Loucy (cell line): ENCODE data around the gene DUSP9.

Source experiments
- H2AFZ ChIP-seq: fragments of 200-600 bp; sonication (generic); 2 replicates; pipeline ENCODE4 v1.6.0; 2016; ENCODE audit warnings: antibody characterized with exemption, mild to moderate bottlenecking, low read length, moderate library complexity
- H3F3A ChIP-seq: fragments of 200-600 bp; 2 replicates; pipeline ENCODE4 v1.6.0; 2016; ENCODE audit warnings: antibody characterized with exemption, low read depth, mild to moderate bottlenecking
- H3K27me3 ChIP-seq: fragments of 200-600 bp; sonication (generic); 2 replicates; pipeline ENCODE4 v1.6.1; 2014; ENCODE audit warnings: low read length, mild to moderate bottlenecking; ENCODE audit not compliant: insufficient read depth, poor library complexity, severe bottlenecking
- H3K36me3 ChIP-seq: fragments of 200-600 bp; sonication (generic); 2 replicates; pipeline ENCODE4 v1.6.1; 2016; ENCODE audit warnings: low read length; ENCODE audit not compliant: insufficient read depth
- H3K4me1 ChIP-seq: fragments of 200-600 bp; sonication (generic); 2 replicates; pipeline ENCODE4 v1.5.1; 2014; ENCODE audit warnings: low read length, mild to moderate bottlenecking; ENCODE audit not compliant: insufficient read depth, poor library complexity, severe bottlenecking
- H3K4me2 ChIP-seq: fragments of 200-600 bp; sonication (generic); 2 replicates; pipeline ENCODE4 v1.6.0; 2014; ENCODE audit warnings: antibody characterized with exemption, low read length, low read depth, mild to moderate bottlenecking; ENCODE audit not compliant: poor library complexity, severe bottlenecking
- H3K4me3 ChIP-seq: fragments of 200-600 bp; sonication (generic); 2 replicates; pipeline ENCODE4 v1.5.1; 2014; ENCODE audit warnings: low read length, mild to moderate bottlenecking, mixed read lengths; ENCODE audit not compliant: poor library complexity, severe bottlenecking
- H3K79me2 ChIP-seq: fragments of 200-600 bp; sonication (generic); 2 replicates; pipeline ENCODE4 v1.6.1; 2014; ENCODE audit warnings: low read length; ENCODE audit not compliant: insufficient read depth
- H3K9ac ChIP-seq: fragments of 200-600 bp; sonication (generic); 2 replicates; pipeline ENCODE4 v1.6.0; 2014; ENCODE audit warnings: mild to moderate bottlenecking, low read depth, low read length, moderate library complexity; ENCODE audit not compliant: poor library complexity, severe bottlenecking
- H3K9me2 ChIP-seq: fragments of 200-600 bp; sonication (generic); replicated peaks from 2 replicates; pipeline ENCODE4 v1.6.1; 2016; ENCODE audit warnings: low read depth, low read length, mixed read lengths
- H3K9me3 ChIP-seq: fragments of 200-600 bp; sonication (generic); 2 replicates; pipeline ENCODE4 v1.6.1; 2014; ENCODE audit warnings: mild to moderate bottlenecking, antibody characterized with exemption, low read length, low read depth; ENCODE audit not compliant: insufficient read depth
- H4K20me1 ChIP-seq: fragments of 200-600 bp; sonication (generic); 2 replicates; pipeline ENCODE4 v1.6.0; 2014; ENCODE audit warnings: antibody characterized with exemption, low read length, mild to moderate bottlenecking; ENCODE audit not compliant: insufficient read depth, poor library complexity, severe bottlenecking
- EZH2phosphoT487 ChIP-seq: fragments of 200-600 bp; IDR thresholded peaks from 2 replicates; pipeline ENCODE4 v1.6.1; 2018; ENCODE audit warnings: antibody characterized with exemption, mild to moderate bottlenecking, moderate library complexity, borderline replicate concordance
- TF ChIP-seq, protein P1 (sequence below): fragments of 200-600 bp; sonication (generic); conservative IDR thresholded peaks from 2 replicates; pipeline ENCODE4 v1.5.1; 2014; ENCODE audit warnings: mild to moderate bottlenecking, antibody characterized with exemption, low read length

The DUSP9 gene

DNA sequence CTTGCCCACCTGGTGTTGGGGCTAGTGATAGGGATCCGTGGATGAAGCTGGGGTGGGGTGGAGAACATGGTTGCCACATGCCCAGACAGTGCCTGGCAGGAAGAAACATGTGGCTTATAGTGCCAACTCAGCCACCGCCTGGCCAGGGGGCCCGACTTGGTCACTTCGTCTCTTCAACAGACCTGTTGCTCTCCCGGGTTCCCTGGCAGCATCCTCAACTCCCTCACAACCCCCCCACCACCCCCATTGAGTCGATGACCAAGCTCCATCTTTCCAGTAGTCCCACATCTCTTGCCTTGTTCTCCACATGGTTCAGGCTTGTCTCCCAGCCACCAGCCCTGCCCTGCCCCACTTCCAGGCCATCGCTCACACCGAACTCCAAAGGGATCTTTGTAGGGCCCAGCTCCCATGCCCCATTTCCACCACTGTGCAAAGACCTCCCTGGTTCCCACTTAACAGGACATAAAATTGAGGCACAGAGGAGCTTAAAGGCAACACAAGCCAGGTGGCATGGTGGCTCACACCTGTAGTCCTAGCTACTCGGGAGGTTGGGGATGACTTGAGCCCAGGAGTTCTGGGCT lies 18.8 kb downstream of the DUSP9 start:
- Histone ChIP-seq H3K9me2 (no peaks in the 10 kb centered on the region), H3K9ac (no peak overlapping the region), H3K4me3 (no peak overlapping the region), H3K4me1 (no peaks in the 10 kb centered on the region), H2AFZ (no peak overlapping the region), H3K79me2 (no peaks in the 10 kb centered on the region), H3K27me3 (no peaks in the 10 kb centered on the region), H3K4me2 (no peak overlapping the region), H3K36me3 (no peaks in the 10 kb centered on the region), H3K9me3 (no peaks in the 10 kb centered on the region), H3F3A (no peaks in the 10 kb centered on the region), H4K20me1 (no peaks in the 10 kb centered on the region)
- no peak for TF ChIP-seq EZH2phosphoT487
- TF ChIP-seq, protein P1, sequence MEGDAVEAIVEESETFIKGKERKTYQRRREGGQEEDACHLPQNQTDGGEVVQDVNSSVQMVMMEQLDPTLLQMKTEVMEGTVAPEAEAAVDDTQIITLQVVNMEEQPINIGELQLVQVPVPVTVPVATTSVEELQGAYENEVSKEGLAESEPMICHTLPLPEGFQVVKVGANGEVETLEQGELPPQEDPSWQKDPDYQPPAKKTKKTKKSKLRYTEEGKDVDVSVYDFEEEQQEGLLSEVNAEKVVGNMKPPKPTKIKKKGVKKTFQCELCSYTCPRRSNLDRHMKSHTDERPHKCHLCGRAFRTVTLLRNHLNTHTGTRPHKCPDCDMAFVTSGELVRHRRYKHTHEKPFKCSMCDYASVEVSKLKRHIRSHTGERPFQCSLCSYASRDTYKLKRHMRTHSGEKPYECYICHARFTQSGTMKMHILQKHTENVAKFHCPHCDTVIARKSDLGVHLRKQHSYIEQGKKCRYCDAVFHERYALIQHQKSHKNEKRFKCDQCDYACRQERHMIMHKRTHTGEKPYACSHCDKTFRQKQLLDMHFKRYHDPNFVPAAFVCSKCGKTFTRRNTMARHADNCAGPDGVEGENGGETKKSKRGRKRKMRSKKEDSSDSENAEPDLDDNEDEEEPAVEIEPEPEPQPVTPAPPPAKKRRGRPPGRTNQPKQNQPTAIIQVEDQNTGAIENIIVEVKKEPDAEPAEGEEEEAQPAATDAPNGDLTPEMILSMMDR: no peak

DNA sequence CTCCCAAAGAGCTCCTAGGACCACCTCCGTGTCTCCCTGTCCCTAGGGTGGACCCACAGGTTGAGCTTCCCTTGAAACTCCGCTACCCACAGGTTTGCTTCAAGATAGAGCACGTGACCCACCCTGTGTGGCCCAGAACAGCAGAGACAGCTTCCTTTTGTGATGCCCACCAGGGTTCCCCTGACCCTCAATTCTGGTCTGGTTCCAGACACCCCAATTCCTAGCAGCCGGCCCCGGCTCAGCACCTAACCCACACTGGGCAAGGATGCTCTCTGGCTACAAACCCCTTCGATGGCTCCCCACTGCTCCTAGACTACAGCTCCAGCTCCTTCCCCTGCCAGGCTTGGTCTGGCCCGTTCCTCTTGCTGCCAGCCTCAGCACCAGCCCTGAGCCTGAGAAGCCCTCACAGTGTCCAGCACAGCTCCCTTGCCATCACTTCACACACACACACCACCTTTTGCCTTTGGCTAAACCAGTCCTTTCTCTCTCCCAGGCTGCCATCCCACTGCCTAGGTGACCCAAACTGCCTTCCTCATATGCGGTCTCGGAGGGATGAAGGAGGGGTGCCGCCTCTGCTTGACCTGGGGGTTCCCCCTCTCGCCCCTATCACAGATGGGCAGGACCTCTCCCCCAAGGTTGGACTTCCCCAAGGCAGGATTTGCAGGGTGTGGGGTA lies 20.4 kb downstream of the DUSP9 start:
- H3K4me1 ChIP-seq: no peaks in the 10 kb centered on the region
- no peaks in the 10 kb centered on the region for H3F3A ChIP-seq
- H3K9me2 ChIP-seq: no peaks in the 10 kb centered on the region
- TF ChIP-seq EZH2phosphoT487: no peak
- TF ChIP-seq, protein P1: no peak
- H3K4me2 ChIP-seq: no peak overlapping the region
- no peak overlapping the region for H3K9ac ChIP-seq
- H2AFZ ChIP-seq: no peak overlapping the region; the same call in 1 of the 2 replicates
- no peaks in the 10 kb centered on the region for H3K79me2 ChIP-seq
- no peak overlapping the region for H3K4me3 ChIP-seq
- H3K36me3 ChIP-seq: no peaks in the 10 kb centered on the region
- no peaks in the 10 kb centered on the region for H3K9me3 ChIP-seq
- H3K27me3 ChIP-seq: no peaks in the 10 kb centered on the region
- H4K20me1 ChIP-seq: no peaks in the 10 kb centered on the region

DNA sequence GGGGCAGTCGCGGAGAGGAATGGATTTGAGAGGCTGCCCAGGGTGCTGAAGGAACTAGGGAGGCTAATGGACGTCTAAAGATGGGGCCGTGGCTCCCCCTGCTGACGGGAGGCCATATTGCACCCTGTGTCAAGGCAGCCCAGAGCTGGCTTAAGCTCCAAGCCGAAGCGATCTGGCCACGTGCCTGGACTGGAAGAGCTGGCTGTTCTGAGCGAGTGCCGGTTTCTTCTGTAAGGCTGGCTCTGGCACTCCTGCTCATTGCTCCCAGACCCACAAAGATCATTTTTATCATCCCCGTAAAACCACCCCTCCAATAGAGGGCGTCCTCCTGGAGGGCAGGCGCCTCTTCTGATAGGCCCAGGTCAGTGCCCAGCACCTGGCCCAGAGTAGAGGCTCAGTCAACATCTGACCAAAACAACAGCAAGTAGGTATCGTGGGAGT lies 21.0 kb downstream of the DUSP9 start:
- H3K4me1 ChIP-seq: no peaks in the 10 kb centered on the region
- no peak overlapping the region; the same call in 1 of the 2 replicates for H2AFZ ChIP-seq
- no peak for TF ChIP-seq EZH2phosphoT487
- TF ChIP-seq, protein P1: peak; percentile 72
- H3K36me3 ChIP-seq: no peaks in the 10 kb centered on the region
- no peaks in the 10 kb centered on the region for H3K9me2 ChIP-seq
- no peaks in the 10 kb centered on the region for H4K20me1 ChIP-seq
- H3K9ac ChIP-seq: no peak overlapping the region
- no peak overlapping the region for H3K4me2 ChIP-seq
- H3F3A ChIP-seq: no peaks in the 10 kb centered on the region
- H3K9me3 ChIP-seq: no peaks in the 10 kb centered on the region
- no peak overlapping the region for H3K4me3 ChIP-seq
- no peaks in the 10 kb centered on the region for H3K79me2 ChIP-seq
- no peaks in the 10 kb centered on the region for H3K27me3 ChIP-seq
